GM19035 (cell line): ENCODE measurements around the gene RUNX2.

Experiments
- ATAC-seq: cut with Tn5 transposase; IDR thresholded peaks from one replicate; pipeline ENCODE4 v1.9.1; 2021; ENCODE audit not compliant: unreplicated experiment

The RUNX2 gene

GRCh38 chr6:45637611-45638257 lies 309.6 kb downstream of the RUNX2 start:
- no peak for ATAC-seq

- ATAC-seq = no peak
Measured at GRCh38 chr6:45640081-45640491, 312.0 kb downstream of the RUNX2 start.

DNA sequence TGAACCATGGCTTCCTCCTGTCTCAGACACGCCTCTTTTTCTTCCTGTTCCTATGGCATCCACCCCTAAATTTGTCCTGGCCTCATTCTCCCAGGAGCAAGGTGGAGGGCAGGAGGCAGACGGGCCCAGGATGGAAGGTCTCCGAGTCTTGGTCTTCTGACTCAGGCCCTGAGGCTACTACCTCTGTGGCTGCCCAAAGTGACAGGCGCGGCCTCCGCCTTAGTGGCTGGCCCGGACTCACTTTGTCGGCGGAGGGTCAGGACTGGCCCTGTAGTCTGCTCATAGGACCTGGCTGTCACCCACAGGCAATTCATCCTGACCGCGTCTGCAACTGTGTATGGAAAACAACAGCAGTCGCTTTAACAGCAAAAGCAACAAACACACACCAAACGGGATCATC lies 312.7 kb downstream of the RUNX2 start:
- ATAC-seq = no peak

DNA sequence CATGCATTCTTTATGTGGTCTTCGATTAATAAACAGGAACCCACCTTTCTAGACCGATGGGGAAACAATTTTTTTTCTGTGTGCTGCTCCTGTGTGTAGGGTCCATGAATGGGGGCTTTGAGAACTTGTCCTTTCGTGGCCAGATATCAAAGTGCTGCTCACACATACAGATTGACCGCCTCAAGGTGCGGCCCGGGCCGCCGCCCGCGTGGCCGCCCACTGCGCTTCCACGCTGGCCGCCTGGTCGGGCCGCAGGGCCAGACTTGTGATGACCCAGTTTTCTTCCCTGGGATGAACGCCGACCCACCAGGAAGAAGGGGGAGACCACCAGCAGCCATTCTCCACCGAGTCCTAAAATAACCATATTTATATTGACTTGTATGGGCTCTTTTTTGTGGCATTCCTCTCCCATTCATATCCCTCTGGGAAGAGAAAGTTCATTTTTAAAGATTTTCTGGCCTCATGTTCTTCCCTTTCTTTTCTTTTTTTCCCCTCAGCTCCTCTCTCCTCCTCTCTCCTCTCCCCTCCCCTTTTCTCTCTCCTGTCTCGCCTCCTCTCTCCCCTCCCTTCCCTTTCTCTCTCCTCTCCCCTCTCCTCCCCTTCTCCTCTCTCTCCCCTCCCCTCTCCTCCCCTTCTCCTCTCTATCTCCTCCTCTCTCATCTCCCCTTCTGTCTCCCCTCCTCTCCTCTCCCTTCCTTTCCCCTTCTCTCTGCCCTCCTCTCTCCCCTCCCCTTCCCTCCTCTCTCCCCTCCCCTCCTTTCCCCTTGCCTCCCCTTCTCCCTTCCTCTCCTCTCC lies 314.4 kb downstream of the RUNX2 start:
- ATAC-seq = no peak

- no peak for ATAC-seq
Measured at GRCh38 chr6:45643126-45643525, 315.0 kb downstream of the RUNX2 start.

DNA sequence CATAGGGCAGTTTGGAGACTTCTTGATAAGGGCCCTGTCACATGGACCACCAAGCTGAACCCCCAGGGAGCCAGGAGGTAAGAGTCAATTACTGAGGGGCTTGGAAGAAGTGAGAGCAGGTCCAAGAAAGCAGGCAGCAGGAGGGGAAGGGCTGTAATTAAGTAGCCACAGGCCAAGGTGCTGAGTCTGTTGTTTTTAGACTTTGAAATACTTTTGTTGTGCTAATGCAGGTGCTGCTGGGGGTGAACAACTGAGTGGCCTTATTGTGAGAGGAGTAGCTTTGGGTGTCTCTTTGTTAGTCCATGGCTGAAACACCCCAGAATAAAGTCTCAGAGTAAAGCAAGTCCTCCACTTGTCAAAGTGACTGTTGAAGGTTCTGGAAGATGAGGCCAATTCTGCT lies 316.6 kb downstream of the RUNX2 start:
- no peak for ATAC-seq

DNA sequence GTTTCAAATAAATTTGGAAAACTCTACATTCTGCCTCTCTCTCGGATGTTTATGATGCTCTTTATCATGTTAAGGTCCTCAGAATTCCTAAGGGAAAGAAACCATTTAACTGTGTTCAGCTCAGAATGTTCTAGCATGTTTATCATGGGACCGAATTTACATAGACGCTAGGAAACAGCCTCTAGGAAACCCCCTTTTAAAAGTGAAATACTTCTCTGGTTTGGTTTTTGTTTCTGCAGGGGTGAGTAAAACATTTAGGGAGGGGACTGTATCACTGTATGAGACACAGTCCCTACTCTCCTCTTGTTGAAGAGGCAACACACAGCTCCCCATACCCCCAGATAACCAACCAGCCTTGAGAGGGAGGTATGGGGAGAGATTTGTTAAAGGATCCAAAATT lies 317.2 kb downstream of the RUNX2 start:
- peak; percentile 68 for ATAC-seq

GRCh38 chr6:45647341-45648261 lies 319.5 kb downstream of the RUNX2 start:
- no peak for ATAC-seq

DNA sequence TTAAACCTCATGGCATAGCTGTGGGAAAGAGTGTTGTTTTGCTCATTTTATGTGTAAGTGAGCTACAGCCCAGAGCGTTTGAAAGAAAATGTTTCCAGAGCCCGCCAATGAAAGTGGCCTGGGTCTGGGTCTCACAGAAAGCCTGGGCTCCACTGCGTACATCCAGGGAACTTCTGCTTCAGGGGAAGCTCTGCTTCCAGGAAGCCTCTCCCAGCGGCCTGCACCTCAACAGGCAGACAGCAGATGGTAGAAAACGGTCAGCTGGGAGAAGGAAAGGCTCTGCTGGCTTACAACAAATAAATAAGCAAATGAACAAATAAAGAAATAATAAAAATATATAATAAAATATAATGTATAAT lies 320.1 kb downstream of the RUNX2 start:
- ATAC-seq = no peak

GRCh38 chr6:45650524-45651135 lies 322.5 kb downstream of the RUNX2 start:
- no peak for ATAC-seq

DNA sequence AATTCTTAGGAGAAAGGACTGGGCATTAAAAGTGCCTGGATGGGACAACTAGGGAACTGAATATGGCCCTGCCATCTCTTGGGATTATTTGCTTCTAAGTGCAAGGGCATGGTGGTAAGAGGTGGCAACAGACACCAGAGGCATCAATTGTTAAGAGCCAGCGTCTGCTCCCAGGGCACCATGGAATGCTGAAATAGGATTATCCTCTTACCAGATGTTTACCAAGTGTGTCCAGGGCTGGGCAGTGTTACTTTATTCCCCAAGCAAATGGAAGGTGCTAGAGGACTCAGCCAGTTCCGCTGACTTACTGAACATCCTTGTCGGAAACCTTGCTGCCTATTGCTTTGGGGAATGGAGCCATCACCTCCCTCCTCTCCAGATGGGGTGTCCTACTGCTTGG lies 323.2 kb downstream of the RUNX2 start:
- no peak for ATAC-seq

GRCh38 chr6:45652416-45652815 lies 324.3 kb downstream of the RUNX2 start:
- no peak for ATAC-seq

DNA sequence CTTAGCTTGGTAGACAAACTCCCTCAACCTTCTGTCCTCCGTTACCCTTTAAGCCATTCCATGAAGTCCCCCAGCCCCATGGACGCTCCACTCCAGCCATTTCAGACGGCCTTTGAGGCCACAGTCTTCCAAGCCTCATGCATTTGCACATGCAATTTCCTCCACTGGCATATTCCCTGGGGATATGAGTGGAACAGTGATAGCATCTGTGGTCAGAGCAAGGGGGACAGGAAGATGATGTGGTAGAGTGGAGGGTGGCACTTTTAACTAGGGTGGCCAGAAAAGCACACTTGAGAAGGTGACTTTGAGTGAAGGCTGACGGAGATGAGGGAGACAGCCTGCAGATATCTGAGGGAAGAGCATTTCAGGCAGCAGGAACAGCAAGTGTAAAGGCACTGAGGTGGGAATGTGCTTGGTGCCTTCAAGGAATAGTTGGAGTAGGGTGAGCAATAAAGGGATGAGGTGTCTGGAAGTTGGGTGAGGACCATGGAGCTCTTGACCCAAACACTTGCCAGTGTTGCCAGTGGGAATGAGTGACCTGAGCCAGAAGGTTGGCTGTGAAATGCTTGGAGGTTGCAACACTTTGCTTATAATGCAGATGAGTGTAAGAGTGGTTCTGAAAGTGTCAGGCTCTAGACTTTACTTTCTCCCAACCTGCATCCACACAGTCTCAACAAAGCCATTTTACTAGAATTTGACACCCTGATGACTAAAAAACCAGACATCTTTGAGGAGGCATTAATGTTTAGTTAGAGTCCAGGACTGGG lies 325.2 kb downstream of the RUNX2 start:
- ATAC-seq = no peak

DNA sequence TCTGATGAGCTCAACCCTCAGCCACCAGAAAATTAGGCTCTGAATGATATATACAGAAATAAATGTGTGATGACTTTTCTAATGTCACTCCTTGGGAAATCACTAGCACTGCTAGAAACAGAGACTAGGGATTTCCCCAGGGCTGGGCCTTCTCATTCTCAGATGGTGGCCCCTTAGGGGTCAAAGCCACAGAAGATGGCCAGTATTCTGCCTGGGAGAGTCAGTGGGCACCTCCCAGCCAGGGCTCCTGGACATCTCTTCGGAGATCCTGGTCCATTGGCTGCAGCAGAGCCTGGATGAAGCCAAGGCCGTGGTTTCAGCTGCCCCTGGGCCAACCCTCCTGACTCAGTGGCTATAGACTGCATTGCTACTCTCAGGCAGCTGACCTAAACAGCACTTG lies 326.5 kb downstream of the RUNX2 start:
- ATAC-seq = no peak

DNA sequence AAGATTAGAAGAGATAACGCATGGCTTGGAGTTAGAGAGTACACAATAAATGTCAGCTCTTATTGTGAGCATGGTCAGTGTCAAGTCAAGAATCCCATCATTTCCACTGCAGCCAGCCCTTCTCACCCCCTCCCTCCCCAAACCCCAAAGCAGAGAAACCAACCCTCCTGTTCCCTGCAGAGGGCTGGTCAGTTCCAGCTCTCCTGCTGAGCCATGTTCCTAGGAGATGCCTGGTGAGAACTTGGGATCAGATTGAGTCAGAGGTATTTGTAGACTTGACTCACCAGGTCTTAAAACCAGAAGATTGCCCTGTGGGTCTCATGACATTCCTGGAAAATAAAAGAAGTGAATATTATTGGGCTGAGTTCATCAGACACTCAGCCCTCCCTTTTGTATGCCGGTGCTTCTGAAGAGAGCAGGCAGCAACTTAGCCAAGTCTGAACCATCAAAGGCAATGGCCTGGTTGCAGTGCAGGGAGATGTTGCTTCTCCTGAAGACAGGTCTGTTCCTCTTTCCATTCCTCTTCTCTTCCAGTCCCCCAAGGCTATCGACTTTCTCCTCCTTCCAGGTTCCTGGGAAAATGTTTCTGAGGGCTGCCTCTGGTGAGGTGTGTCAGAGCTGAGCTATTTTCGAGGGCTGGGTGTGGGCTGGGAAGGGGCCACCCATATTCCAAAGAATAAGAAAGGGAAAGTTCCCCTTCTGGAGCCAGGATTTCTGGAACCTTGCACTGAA lies 327.8 kb downstream of the RUNX2 start:
- no peak for ATAC-seq

GRCh38 chr6:45657226-45657625 lies 329.1 kb downstream of the RUNX2 start:
- ATAC-seq = no peak

DNA sequence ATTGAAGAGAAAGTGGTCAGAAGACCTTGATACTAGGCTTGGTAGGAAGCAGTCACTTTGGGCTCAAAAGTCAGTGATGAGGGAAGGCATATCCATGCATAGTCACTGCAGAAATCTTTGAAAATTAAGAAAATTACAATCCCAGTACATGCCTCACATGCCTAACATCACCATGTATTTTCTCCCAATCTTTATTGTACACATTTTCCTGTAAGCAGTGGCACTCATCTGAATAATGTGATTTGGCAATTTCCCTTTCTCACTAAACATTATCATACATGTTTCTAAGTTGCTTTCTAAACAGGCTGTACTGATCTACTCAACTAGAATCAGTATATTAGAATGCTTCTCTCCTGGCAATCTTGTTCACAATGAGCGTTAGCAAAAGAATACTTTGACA lies 330.3 kb downstream of the RUNX2 start:
- ATAC-seq = no peak

GRCh38 chr6:45658958-45659357 lies 330.8 kb downstream of the RUNX2 start:
- ATAC-seq = no peak

DNA sequence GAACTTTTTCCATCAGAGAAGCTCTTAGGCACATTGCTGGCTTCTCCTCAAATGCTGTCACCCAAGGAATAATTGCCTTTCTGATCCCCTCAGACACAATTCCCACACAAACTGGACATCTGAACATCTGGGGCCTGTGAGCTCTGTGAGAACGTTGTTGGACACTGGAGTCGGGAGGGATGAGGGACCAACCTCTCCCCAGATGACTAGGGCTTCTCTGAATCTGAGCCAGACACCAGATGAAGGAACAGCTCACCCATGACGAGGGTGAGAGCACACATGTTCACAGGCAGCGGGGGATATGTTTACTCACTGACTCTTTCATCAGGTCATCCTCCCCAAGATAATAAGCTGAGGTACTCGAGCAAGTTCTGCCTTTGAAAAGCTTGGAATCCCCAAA lies 333.5 kb downstream of the RUNX2 start:
- no peak for ATAC-seq
